Ramos (cell line): Measurements from ENCODE around the gene NFIC.

Experiments
- in situ Hi-C: fragments of 300-500 bp; cut with MboI; formaldehyde crosslinking; loops from one replicate; pipeline ENCODE4 v1.14.3; 2022; ENCODE audit warnings: low sequenced_read_pairs; ENCODE audit not compliant: unreplicated experiment

Gene NFIC

DNA sequence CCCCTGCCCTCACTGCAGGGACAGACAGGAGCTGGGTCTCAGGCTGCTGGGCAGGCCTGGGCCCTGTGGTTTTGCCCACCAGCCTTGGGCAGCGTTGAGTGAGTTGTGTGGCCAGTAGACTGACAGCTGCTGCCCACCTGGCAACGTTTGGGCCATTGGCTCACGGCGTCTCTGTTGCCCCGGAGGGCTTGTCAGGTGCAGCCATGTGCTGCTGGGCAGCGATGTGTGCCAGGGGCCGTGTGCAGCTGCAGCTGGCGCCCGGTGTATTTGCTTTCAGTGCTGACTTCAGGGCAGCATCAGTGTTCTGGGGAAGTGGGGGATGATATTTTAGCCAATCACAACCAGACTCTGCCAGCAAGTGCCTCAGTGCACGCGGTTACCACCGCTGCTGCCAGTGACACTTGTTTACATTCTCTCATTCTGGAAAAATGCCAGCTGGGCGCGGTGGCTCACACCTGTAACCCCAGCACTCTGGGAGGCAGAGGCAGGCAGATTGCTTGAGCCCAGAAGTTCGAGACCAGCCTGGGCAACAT is 150.4 kb downstream of the NFIC start:
- in situ Hi-C loops = no loop called here

DNA sequence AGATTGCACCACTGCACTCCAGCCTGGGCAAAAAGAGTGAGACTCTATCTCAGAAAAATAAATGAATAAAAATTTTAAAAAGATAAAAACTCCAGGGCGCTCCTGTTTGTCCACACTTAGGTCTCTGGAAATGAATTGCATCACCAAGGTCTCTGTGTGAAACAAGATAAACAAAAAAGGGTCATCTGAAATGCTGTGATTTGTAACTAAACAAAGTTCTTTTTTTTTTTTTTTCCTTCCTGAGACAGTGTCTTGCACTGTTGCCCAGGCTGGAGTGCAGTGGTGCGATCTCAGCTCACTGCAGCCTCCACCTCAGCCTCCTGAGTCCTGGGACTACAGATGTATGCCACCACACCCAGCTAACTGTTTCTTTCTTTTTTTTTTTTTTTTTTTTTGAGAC is 151.3 kb downstream of the NFIC start:
- in situ Hi-C loops = no loop called here

DNA sequence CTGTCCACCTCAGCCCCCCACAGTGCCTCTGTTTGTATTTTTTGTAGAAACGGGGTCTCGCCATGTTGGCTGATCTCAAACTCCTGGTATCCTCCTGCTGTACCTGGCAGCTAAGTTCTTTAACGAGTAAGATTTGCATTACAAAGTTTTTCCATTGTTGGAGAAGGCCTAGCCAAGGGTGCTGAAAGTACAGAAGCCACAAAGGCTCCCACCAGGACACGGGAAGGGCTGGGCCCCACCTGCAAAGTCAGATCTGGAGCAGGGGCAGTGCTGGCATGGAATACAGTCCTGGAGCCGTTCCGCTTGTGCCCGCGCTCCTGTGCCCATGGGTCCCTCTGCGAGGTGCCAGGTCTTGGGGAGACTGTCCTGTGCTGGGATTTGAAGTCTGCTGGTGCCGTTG is 151.9 kb downstream of the NFIC start:
- in situ Hi-C loops = no loop called here

DNA sequence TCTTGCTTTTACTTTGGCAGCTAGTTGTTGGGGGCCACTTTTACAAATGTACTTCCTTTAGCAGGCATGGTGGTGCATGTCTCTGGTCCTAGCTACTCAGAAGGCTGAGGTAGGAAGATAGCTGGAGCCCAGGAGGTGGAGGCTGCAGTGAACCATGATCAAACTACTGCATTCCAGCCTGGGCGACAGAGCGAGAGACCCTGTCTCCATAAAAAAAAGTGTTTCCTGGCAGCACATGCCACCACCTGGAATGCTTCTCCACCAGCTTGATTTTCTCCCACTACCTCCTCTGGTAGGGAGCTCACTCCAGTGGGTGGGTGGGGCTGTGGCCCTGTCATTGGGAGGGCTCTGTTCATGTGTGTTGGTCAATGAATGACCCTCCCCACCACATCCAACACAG is 152.3 kb downstream of the NFIC start:
- in situ Hi-C loops = no loop called here
